ENCODE measurements around the gene TPO. TPM values are rescaled to one million over a fixed set of nuclear protein-coding genes. Genes with fewer than 3 reads are reported as not detected.

TPO gene
- total and polyA plus RNA-seq, 5 donors = 1.3 to 2.0 (median 1.4) TPM; not detected in 1

DNA sequence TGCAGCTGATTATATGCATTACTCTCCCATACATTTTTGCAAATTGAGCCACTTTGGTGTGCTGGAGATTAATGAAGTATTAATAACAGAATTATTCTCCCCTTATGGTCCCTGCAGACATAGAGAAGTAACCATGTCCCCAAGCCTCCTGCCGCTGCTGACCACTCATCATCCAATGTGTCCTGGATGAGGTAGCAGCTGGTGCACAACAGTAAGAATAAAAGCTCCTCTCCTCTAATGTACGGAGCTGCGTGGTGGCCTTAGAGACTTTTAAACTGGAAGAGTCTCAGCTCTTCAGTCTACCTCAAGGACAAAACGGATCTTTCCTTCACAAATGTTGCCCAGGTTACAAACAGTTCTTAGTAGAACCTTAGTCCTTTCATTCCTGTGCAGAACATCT is 37.7 kb downstream of the TPO start:
- ATAC-seq = no peak
- Histone ChIP-seq H3K27ac (ENCODE audit: low read length) (no peak overlapping the region), H3K4me3 (ENCODE audit: low read length) (no peak overlapping the region), H3K27me3 (ENCODE audit: control insufficient read depth, insufficient read depth) (no peaks in the 10 kb centered on the region), H3K9me3 (ENCODE audit: control insufficient read depth, low read length) (no peaks in the 10 kb centered on the region), H3K4me1 (ENCODE audit: control insufficient read depth, insufficient read depth, low read length) (no peaks in the 10 kb centered on the region)
- WGBS = 64% methylated on average over 4 of the region's 4 CpGs
- no peak for DNase-seq
- intact Hi-C loops (cut with DNase I) = no loop called here

GRCh38 chr2:1451422-1451821 is 38.2 kb downstream of the TPO start:
- H3K4me1 ChIP-seq (ENCODE audit: control insufficient read depth, insufficient read depth, low read length) = no peaks in the 10 kb centered on the region
- intact Hi-C loops (cut with DNase I) = no loop called here
- H3K4me3 ChIP-seq (ENCODE audit: low read length) = no peak overlapping the region
- no peak overlapping the region for H3K27ac ChIP-seq (ENCODE audit: low read length)
- H3K9me3 ChIP-seq (ENCODE audit: control insufficient read depth, low read length) = no peaks in the 10 kb centered on the region
- 77% methylated on average over 5 of the region's 5 CpGs for WGBS
- DNase-seq = no peak
- no peaks in the 10 kb centered on the region for H3K27me3 ChIP-seq (ENCODE audit: control insufficient read depth, insufficient read depth)
- no peak for ATAC-seq

DNA sequence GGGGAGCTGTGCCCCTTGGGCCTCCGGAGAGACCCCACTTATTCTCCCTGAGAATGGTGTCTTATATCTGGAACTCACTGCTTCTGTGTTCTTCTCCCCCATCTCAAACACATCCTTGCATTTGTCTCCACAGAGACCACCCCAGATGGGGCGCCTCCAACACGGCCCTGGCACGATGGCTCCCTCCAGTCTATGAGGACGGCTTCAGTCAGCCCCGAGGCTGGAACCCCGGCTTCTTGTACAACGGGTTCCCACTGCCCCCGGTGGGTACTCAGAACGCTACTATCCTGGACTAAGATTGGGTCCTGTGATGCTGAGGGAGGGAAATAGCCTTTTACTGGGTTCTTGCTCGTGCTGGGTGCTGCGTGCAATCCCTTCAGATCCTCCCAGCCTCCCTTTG is 40.3 kb downstream of the TPO start:
- Histone ChIP-seq H3K9me3 (ENCODE audit: control insufficient read depth, low read length) (no peaks in the 10 kb centered on the region), H3K4me3 (ENCODE audit: low read length) (no peak overlapping the region), H3K27ac (ENCODE audit: low read length) (no peak overlapping the region), H3K27me3 (ENCODE audit: control insufficient read depth, insufficient read depth) (no peaks in the 10 kb centered on the region), H3K4me1 (ENCODE audit: control insufficient read depth, insufficient read depth, low read length) (no peaks in the 10 kb centered on the region)
- DNase-seq = no peak
- 84% methylated on average over 12 of the region's 12 CpGs for WGBS
- intact Hi-C loops (cut with DNase I) = no loop called here
- ATAC-seq = no peak

GRCh38 chr2:1454346-1454745 is 41.1 kb downstream of the TPO start:
- H3K4me3 ChIP-seq (ENCODE audit: low read length) = no peak overlapping the region
- DNase-seq (no peak), ATAC-seq (no peak)
- no peaks in the 10 kb centered on the region for H3K4me1 ChIP-seq (ENCODE audit: control insufficient read depth, insufficient read depth, low read length)
- H3K27ac ChIP-seq (ENCODE audit: low read length) = no peak overlapping the region
- intact Hi-C loops (cut with DNase I) = no loop called here
- H3K27me3 ChIP-seq (ENCODE audit: control insufficient read depth, insufficient read depth) = no peaks in the 10 kb centered on the region
- whole genome bisulfite sequencing = 87% methylated on average over 7 of the region's 7 CpGs
- no peaks in the 10 kb centered on the region for H3K9me3 ChIP-seq (ENCODE audit: control insufficient read depth, low read length)

DNA sequence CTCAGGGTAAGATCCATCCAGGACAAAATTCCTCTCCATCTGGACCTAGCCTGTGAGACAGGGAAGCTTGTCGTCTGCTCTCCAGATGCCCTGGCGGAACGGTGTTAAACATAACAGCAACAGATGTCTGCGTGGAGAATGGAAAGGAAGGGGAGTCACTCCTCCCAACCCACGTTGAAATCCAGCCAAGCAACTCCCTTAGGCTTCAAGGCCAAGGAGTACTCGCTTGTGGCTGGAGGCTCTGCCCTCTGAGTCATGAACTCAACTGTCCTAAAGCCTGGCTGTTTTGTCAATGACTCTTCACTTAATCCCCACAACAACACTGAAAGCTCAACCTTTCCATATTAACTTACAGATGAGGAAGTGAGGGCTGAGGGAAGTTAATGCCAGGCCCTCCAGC is 42.2 kb downstream of the TPO start:
- Histone ChIP-seq H3K9me3 (ENCODE audit: control insufficient read depth, low read length) (no peaks in the 10 kb centered on the region), H3K27ac (ENCODE audit: low read length) (no peak overlapping the region), H3K4me3 (ENCODE audit: low read length) (no peak overlapping the region), H3K4me1 (ENCODE audit: control insufficient read depth, insufficient read depth, low read length) (no peaks in the 10 kb centered on the region), H3K27me3 (ENCODE audit: control insufficient read depth, insufficient read depth) (no peaks in the 10 kb centered on the region)
- DNase-seq = no peak
- intact Hi-C loops (cut with DNase I) = no loop called here
- ATAC-seq = peak in 1 of 2 donors; percentile 63
- WGBS = 44% methylated on average over 6 of the region's 6 CpGs

- DNase-seq (no peak), ATAC-seq (no peak)
- H3K4me1 ChIP-seq (ENCODE audit: control insufficient read depth, insufficient read depth, low read length) = no peaks in the 10 kb centered on the region
- H3K27me3 ChIP-seq (ENCODE audit: control insufficient read depth, insufficient read depth) = no peaks in the 10 kb centered on the region
- H3K4me3 ChIP-seq (ENCODE audit: low read length) = no peak overlapping the region
- WGBS = 82% methylated on average over 2 of the region's 2 CpGs
- no peak overlapping the region for H3K27ac ChIP-seq (ENCODE audit: low read length)
- intact Hi-C loops (cut with DNase I) = no loop called here
- H3K9me3 ChIP-seq (ENCODE audit: control insufficient read depth, low read length) = no peaks in the 10 kb centered on the region
Measured at GRCh38 chr2:1458432-1458831, 45.2 kb downstream of the TPO start.

GRCh38 chr2:1459727-1460126 is 46.5 kb downstream of the TPO start:
- WGBS = 33% methylated on average over 7 of the region's 7 CpGs

DNA sequence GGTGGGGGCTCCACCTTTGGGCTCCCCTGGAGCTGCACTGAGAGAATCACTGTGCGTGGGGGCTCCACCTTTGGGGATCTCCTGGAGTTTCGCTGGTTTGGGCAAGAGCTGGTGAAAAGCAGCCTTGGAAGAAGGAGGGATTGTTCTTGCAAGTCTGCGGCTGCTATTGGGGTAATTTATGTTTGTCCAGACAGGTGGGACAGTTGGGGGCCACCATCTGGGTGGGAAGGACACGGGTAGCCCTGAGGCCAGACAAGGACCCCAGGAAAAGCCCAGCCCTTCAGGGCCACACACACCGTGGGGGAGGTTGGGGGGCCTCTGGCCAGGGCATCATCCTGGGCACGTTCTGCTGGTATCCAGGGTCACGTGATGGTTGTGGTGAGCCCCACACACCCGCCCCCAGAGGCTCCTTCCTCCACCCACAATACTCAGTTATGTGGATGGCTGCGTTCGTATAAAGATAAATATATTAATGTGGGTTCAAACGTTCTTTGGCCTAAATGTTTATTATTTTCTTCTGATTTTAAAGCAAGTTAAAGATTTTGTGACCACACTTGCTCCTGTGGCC is 47.7 kb downstream of the TPO start:
- no peaks in the 10 kb centered on the region for H3K27me3 ChIP-seq (ENCODE audit: control insufficient read depth, insufficient read depth)
- H3K9me3 ChIP-seq (ENCODE audit: control insufficient read depth, low read length) = no peaks in the 10 kb centered on the region
- intact Hi-C loops (cut with DNase I) = no loop called here
- no peak overlapping the region for H3K4me3 ChIP-seq (ENCODE audit: low read length)
- no peak for ATAC-seq
- H3K27ac ChIP-seq (ENCODE audit: low read length) = no peak overlapping the region
- no peaks in the 10 kb centered on the region for H3K4me1 ChIP-seq (ENCODE audit: control insufficient read depth, insufficient read depth, low read length)
- DNase-seq = no peak
- WGBS = 71% methylated on average over 11 of the region's 11 CpGs

More at GRCh38 chr2:1459727-1460126, 46.5 kb downstream of the TPO start:
- Histone ChIP-seq H3K27ac (ENCODE audit: low read length) (no peak overlapping the region), H3K27me3 (ENCODE audit: control insufficient read depth, insufficient read depth) (no peaks in the 10 kb centered on the region), H3K4me3 (ENCODE audit: low read length) (no peak overlapping the region), H3K4me1 (ENCODE audit: control insufficient read depth, insufficient read depth, low read length) (no peaks in the 10 kb centered on the region), H3K9me3 (ENCODE audit: control insufficient read depth, low read length) (no peaks in the 10 kb centered on the region)
- ATAC-seq (no peak), DNase-seq (no peak)
- intact Hi-C loops (cut with DNase I) = no loop called here

DNA sequence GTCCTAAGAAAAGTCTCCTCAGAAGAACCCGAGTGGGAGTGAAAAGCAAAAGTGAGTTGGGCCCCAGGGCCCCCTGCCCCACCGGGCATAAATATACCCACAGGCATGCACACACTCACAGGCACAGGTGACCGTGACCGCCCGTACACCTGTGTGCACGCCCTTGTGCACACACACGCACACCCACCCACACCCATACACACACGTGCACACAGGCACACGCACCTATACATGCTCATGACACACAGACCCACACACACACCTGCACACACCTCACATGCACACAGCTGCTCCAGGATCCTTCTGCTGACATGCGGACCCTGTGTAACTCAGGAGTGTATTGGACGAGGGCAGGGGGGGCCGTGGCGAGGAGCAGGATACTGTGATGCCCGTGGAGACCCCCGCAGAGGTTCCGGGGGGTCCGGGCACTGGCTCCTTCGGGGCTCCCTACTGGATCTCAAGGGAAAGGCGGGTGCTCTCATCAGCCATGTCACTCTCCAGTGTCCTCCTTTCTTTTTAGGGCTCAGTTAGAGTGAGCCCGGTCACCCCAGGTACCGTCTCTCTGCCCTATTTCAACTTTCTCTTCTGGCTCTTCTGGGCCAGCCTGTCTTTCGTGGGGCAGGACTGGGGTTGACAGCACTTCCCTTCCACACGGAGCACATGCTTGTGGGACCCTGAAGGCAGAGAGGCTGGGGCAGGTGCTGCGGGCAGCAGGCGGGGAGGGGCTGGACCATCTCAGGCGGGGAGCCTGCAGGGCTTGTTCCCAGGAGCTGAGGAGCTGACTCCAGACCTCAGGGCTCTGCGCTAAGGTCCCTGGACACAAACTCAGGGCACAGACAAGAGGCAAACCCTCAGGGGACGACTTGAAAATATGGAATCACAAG is 48.5 kb downstream of the TPO start:
- no peak overlapping the region for H3K4me3 ChIP-seq (ENCODE audit: low read length)
- DNase-seq (no peak), ATAC-seq (peak in 1 of 2 donors; percentile 11)
- H3K27me3 ChIP-seq (ENCODE audit: control insufficient read depth, insufficient read depth) = no peaks in the 10 kb centered on the region
- H3K9me3 ChIP-seq (ENCODE audit: control insufficient read depth, low read length) = no peaks in the 10 kb centered on the region
- 71% methylated on average over 28 of the region's 28 CpGs for WGBS
- H3K27ac ChIP-seq (ENCODE audit: low read length) = no peak overlapping the region
- intact Hi-C loops (cut with DNase I) = no loop called here
- no peaks in the 10 kb centered on the region for H3K4me1 ChIP-seq (ENCODE audit: control insufficient read depth, insufficient read depth, low read length)

DNA sequence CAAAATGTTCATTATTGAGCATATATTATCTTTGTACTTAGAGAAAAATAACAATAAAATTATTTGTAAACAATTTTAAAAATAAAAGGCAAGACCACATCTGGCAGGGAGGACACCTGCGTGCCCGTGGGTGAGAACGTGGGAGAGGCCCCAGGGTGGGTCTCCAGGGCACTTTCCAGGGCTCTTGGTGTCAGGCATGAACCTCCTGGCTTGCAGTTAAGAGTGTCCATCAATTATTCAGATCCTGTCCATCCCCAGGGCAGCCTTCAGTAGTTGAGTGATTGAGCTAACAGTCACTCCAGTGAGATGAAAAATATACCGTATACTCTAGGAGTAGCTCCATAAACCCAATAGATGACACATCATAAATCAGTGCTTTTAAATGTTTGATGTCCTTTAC is 49.7 kb downstream of the TPO start:
- H3K27me3 ChIP-seq (ENCODE audit: control insufficient read depth, insufficient read depth) = no peaks in the 10 kb centered on the region
- no peaks in the 10 kb centered on the region for H3K9me3 ChIP-seq (ENCODE audit: control insufficient read depth, low read length)
- WGBS = 75% methylated on average over 4 of the region's 4 CpGs
- intact Hi-C loops (cut with DNase I) = no loop called here
- no peak for ATAC-seq
- no peaks in the 10 kb centered on the region for H3K4me1 ChIP-seq (ENCODE audit: control insufficient read depth, insufficient read depth, low read length)
- no peak for DNase-seq
- no peak overlapping the region for H3K4me3 ChIP-seq (ENCODE audit: low read length)
- H3K27ac ChIP-seq (ENCODE audit: low read length) = no peak overlapping the region

DNA sequence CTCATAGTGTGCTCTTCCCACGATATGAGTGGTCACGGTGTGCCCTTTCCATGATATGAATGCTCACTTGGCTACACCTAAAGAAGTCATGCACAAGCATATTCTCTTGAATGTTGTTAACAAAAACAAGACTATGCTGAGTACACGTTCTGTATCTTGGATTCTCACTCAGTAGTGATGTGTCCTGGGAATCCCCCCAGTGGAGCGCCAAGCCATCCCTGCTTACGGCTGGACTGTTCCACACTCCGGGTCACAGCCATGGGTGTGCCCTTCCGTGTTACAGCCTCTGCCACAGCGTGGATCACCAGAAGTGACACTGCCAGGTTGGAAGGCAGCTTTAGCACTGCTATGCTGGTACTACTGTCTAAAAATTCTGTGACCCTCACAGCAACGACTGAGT is 59.1 kb downstream of the TPO start:
- WGBS = 86% methylated on average over 9 of the region's 9 CpGs
- no peak overlapping the region for H3K4me3 ChIP-seq (ENCODE audit: low read length)
- ATAC-seq = no peak
- intact Hi-C loops (cut with DNase I) = no loop called here
- H3K27me3 ChIP-seq (ENCODE audit: control insufficient read depth, insufficient read depth) = no peaks in the 10 kb centered on the region
- no peaks in the 10 kb centered on the region for H3K9me3 ChIP-seq (ENCODE audit: control insufficient read depth, low read length)
- DNase-seq = no peak
- H3K27ac ChIP-seq (ENCODE audit: low read length) = no peak overlapping the region
- no peaks in the 10 kb centered on the region for H3K4me1 ChIP-seq (ENCODE audit: control insufficient read depth, insufficient read depth, low read length)

All from right cardiac atrium (tissue), 5 donors.